Suprapubic skin (tissue), 3 donors: Measurements from ENCODE around the gene FKBP5.

Experiments used
- CTCF ChIP-seq, 2 donors: fragments of 200-600 bp in 1 of 2; fragments of 450-650 bp in 1 of 2; sonication (generic) in 1 of 2; IDR thresholded peaks; one replicate each; pipeline ENCODE4 v1.5.1; 2016 to 2019; ENCODE audit warnings: antibody characterized with exemption in 2 of 2, mild to moderate bottlenecking in 1 of 2, moderate library complexity in 1 of 2
- EP300 ChIP-seq: sonication (generic); formaldehyde crosslinking; IDR thresholded peaks from one replicate; pipeline ENCODE4 v1.6.1; 2017; ENCODE audit warnings: antibody characterized with exemption
- POLR2A ChIP-seq, 2 donors: fragments of 450-650 bp; IDR thresholded peaks; one replicate each; pipeline ENCODE4 v1.6.1; 2017; ENCODE audit warnings: antibody characterized with exemption in 2 of 2, mild to moderate bottlenecking in 2 of 2, moderate library complexity in 2 of 2

GRCh38 chr6:35663447-35664235 lies 25.1 kb downstream of the FKBP5 start:
- TF ChIP-seq CTCF (IDR thresholded peaks at IDR 0.05), result no peak
- TF ChIP-seq POLR2A (IDR thresholded peaks at IDR 0.05), result no peak
- TF ChIP-seq EP300, result no peak
